AG10803 (cell line): Measurements from ENCODE around the gene MYH7B.

ENCODE experiments used
- DNase-seq: peaks from one replicate; pipeline ENCODE4 v3.0.0; 2010; ENCODE audit warnings: low read depth
- H3K4me3 ChIP-seq: 2 replicates; pipeline ENCODE4 v1.5.1; 2011; ENCODE audit warnings: mild to moderate bottlenecking, low read length, control low read depth
- CTCF ChIP-seq: conservative IDR thresholded peaks from 2 replicates; pipeline ENCODE4 v1.5.1; 2011; ENCODE audit warnings: mild to moderate bottlenecking, low read length, control low read depth, inconsistent platforms

Gene MYH7B

GRCh38 chr20:34987288-34988190, 31.9 kb downstream of the MYH7B start:
- no peak for TF ChIP-seq CTCF
- no peak for DNase-seq
- H3K4me3 ChIP-seq = no peak overlapping the region

- no peak for DNase-seq
- no peak; the same call in 1 of the 2 replicates for TF ChIP-seq CTCF
- H3K4me3 ChIP-seq = no peak overlapping the region
These were observed 32.5 kb downstream of the MYH7B start for GRCh38 chr20:34988191-34988540.

- TF ChIP-seq CTCF = no peak
- DNase-seq = no peak
- H3K4me3 ChIP-seq = no peak overlapping the region
These were observed 33.5 kb downstream of the MYH7B start for GRCh38 chr20:34989118-34989517.

GRCh38 chr20:34989670-34990069, 34.0 kb downstream of the MYH7B start:
- DNase-seq = no peak
- TF ChIP-seq CTCF = no peak
- H3K4me3 ChIP-seq = no peak overlapping the region

GRCh38 chr20:34990231-34990630, 34.6 kb downstream of the MYH7B start:
- DNase-seq = no peak
- TF ChIP-seq CTCF = no peak
- no peak overlapping the region for H3K4me3 ChIP-seq

GRCh38 chr20:34990661-34991214, 35.1 kb downstream of the MYH7B start:
- no peak overlapping the region for H3K4me3 ChIP-seq
- no peak for DNase-seq
- no peak for TF ChIP-seq CTCF
